Measurements from ENCODE around the gene GRXCR2.

The GRXCR2 gene

GRCh38 chr5:145834554-145834916 lies 38.3 kb downstream of the GRXCR2 start:
- DNase-seq: no peak

- no peak for DNase-seq
These were observed 39.1 kb downstream of the GRXCR2 start for GRCh38 chr5:145833631-145834200.

GRCh38 chr5:145830594-145830993 lies 42.2 kb downstream of the GRXCR2 start:
- no peak for DNase-seq

GRCh38 chr5:145829708-145830361 lies 43.0 kb downstream of the GRXCR2 start:
- no peak for DNase-seq

- DNase-seq: no peak
These were observed 45.7 kb downstream of the GRXCR2 start for GRCh38 chr5:145826895-145827674.

- no peak for DNase-seq
These were observed 47.0 kb downstream of the GRXCR2 start for GRCh38 chr5:145825751-145826180.

- DNase-seq: no peak
These were observed 48.8 kb downstream of the GRXCR2 start for GRCh38 chr5:145824040-145824439.

- DNase-seq: no peak
These were observed 54.2 kb downstream of the GRXCR2 start for GRCh38 chr5:145818604-145819003.

GRCh38 chr5:145812877-145813276 lies 59.9 kb downstream of the GRXCR2 start:
- no peak for DNase-seq

GRCh38 chr5:145811834-145812625 lies 60.8 kb downstream of the GRXCR2 start:
- no peak for DNase-seq
